Cardiac fibroblast (primary cell): ENCODE data around the gene SEMA4B.
"Not testable (repeated sequence)": the region's sequence is repeated elsewhere in the genome, so short reads cannot be mapped to it uniquely, and the experiment has no call there.

Experiments
- DNase-seq, 2 donors: peaks; one replicate each; pipeline versions ENCODE4 v3.0.0 to v3.0.0-alpha.2; 2010; ENCODE audit warnings: low read depth in 2 of 2
- H3K4me3 ChIP-seq, 2 donors: replicated peaks in 1 of 2; 1 replicate in 1 of 2; 2 replicates in 1 of 2; pipeline ENCODE4 v1.5.1; 2011; ENCODE audit warnings: low read depth in 2 of 2, low read length in 2 of 2, mild to moderate bottlenecking in 2 of 2, moderate library complexity in 1 of 2
- CTCF ChIP-seq: IDR thresholded peaks from one replicate; pipeline ENCODE4 v1.5.1; 2011; ENCODE audit warnings: low read depth, mild to moderate bottlenecking, low read length, inconsistent platforms

The SEMA4B gene

GRCh38 chr15:90241343-90242192 is 40.4 kb downstream of the SEMA4B start:
- DNase-seq = no peak
- H3K4me3 ChIP-seq = no peak overlapping the region
- no peak for TF ChIP-seq CTCF

GRCh38 chr15:90243943-90244639 is 43.0 kb downstream of the SEMA4B start:
- no peak for DNase-seq
- TF ChIP-seq CTCF = no peak
- no peak overlapping the region for H3K4me3 ChIP-seq

GRCh38 chr15:90248789-90249202 is 47.7 kb downstream of the SEMA4B start:
- TF ChIP-seq CTCF = no peak
- H3K4me3 ChIP-seq = no peak overlapping the region
- no peak for DNase-seq

GRCh38 chr15:90249203-90249863 is 48.2 kb downstream of the SEMA4B start, which contains the start of gene TTLL13:
TTLL13 (plus strand) TSS chr15:90249556; CDS start chr15:90250631, 1,075 bp downstream.
- TF ChIP-seq CTCF = no peak
- peak within 1 kb of the TSS; percentile 64 to 68 for H3K4me3 ChIP-seq

GRCh38 chr15:90257776-90258175 is 56.6 kb downstream of the SEMA4B start:
- DNase-seq = no peak
- no peak for TF ChIP-seq CTCF
- no peak overlapping the region for H3K4me3 ChIP-seq

More at GRCh38 chr15:90249203-90249863, 48.2 kb downstream of the SEMA4B start, which contains the start of gene TTLL13:
- DNase-seq = peak; percentile 79 to 88

- H3K4me3 ChIP-seq = no peak overlapping the region
Observed at GRCh38 chr15:90259524-90259923, 58.4 kb downstream of the SEMA4B start.

GRCh38 chr15:90260731-90261130 is 59.6 kb downstream of the SEMA4B start:
- not testable (repeated sequence) for DNase-seq, H3K4me3 ChIP-seq

More at GRCh38 chr15:90259524-90259923, 58.4 kb downstream of the SEMA4B start:
- no peak for TF ChIP-seq CTCF
- DNase-seq = peak in 1 of 2 donors; percentile 63
